OCI-LY1 (cell line): Measurements from ENCODE around the gene LRRC59.

Experiments
- CTCF ChIP-seq: fragments of 200-600 bp; sonication (generic), shearing (Covaris generic); IDR thresholded peaks from 2 replicates; pipeline ENCODE4 v1.5.1; 2017; ENCODE audit warnings: mild to moderate bottlenecking, antibody characterized with exemption, low read length, moderate library complexity, mixed read lengths
- EZH2 ChIP-seq: fragments of 200-600 bp; sonication (generic), shearing (Covaris generic); IDR thresholded peaks from 2 replicates; pipeline ENCODE4 v1.8.0; 2017; ENCODE audit warnings: borderline replicate concordance, mixed run types, mild to moderate bottlenecking, antibody characterized with exemption, low read length, moderate library complexity, mixed read lengths

DNA sequence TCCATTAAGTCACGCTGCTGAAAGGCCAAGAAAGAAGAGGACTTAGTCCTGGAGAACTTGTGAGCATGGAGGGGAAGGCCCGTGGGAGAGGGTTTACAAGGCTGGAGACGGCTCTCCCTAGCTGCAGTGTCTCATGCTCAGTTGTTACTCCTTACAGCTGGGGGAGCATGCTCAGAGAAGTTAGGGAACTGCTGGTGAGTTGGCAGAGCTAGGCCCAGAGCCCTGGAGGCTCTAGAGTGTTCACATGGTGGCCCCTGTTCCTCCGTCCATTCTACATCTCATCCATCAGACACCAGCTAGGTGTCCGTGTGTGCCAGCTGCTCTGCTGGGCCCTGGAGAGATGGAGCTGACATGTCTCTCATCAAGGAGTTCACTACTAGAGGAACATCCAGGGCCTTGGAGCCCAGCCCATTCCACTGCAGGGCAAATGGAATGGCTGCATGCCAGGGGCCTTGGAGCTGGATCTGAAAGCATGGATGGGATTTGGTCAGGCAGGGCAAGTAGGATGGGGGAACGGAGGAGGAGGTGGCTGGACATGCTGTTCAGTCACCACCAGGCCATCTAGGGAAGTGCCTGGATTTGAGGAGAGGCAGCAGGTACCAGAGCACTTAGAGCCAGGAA lies 45.1 kb downstream of the LRRC59 start:
- no peak for TF ChIP-seq CTCF
- TF ChIP-seq EZH2: no peak
